ENCODE data around the gene A1BG.
"Not testable (repeated sequence)": the region's sequence is repeated elsewhere in the genome, so short reads cannot be mapped to it uniquely, and the experiment has no call there.

Gene A1BG

GRCh38 chr19:58311345-58311865 is 41.9 kb downstream of the A1BG start:
- TF ChIP-seq ZNF558 (tag by site-specific recombination; IDR thresholded peaks at IDR 0.05) (no peak), WT1 (tag by site-specific recombination; IDR thresholded peaks at IDR 0.05) (no peak), ZNF239 (tag by site-specific recombination; IDR thresholded peaks at IDR 0.05) (no peak), ZNF324 (tag by site-specific recombination; IDR thresholded peaks at IDR 0.05) (no peak), ZNF184 (tag by site-specific recombination; IDR thresholded peaks at IDR 0.05) (no peak), GLIS1 (tag by site-specific recombination; IDR thresholded peaks at IDR 0.05) (no peak), ZNF311 (tag by site-specific recombination; IDR thresholded peaks at IDR 0.05; ENCODE audit: borderline replicate concordance) (no peak), ZBTB48 (tag by site-specific recombination; IDR thresholded peaks at IDR 0.05) (no peak), GLI4 (tag by site-specific recombination; IDR thresholded peaks at IDR 0.05) (no peak), ZNF26 (tag by site-specific recombination; IDR thresholded peaks at IDR 0.05) (no peak), ZNF114 (tag by site-specific recombination; IDR thresholded peaks at IDR 0.05) (no peak)
- Histone ChIP-seq H3K27ac (ENCODE audit: extremely low read depth, low read depth, low read length) (no peak overlapping the region), H3K4me1 (ENCODE audit: control insufficient read depth, insufficient read depth, low read length) (no peaks in the 10 kb centered on the region), H3K4me3 (ENCODE audit: low read depth, low read length) (no peak overlapping the region), H3K9me3 (ENCODE audit: control insufficient read depth, insufficient read depth, low read depth, low read length) (no peaks in the 10 kb centered on the region), H3K36me3 (ENCODE audit: control insufficient read depth in 2 of 2, insufficient read depth in 1 of 2, low read length in 2 of 2) (peaks cover 54 to 93% of the 10 kb centered on the region in 2 experiments)
- POLR2A ChIA-PET, result no interaction called here
- CTCF ChIA-PET, result no interaction called here

GRCh38 chr19:58310685-58311084 is 42.6 kb downstream of the A1BG start:
- H3K4me1 ChIP-seq (ENCODE audit: control insufficient read depth, insufficient read depth, low read length); POLR2A ChIA-PET; H3K27ac ChIP-seq (ENCODE audit: extremely low read depth, low read depth, low read length); H3K9me3 ChIP-seq (ENCODE audit: control insufficient read depth, insufficient read depth, low read depth, low read length); CTCF ChIA-PET; H3K4me3 ChIP-seq (ENCODE audit: low read depth, low read length): not testable (repeated sequence)
- H3K36me3 ChIP-seq (ENCODE audit: control insufficient read depth in 2 of 2, insufficient read depth in 1 of 2, low read length in 2 of 2), result peaks cover 48 to 90% of the 10 kb centered on the region in 2 experiments

- Histone ChIP-seq H3K4me3 (ENCODE audit: low read depth, low read length) (no peak overlapping the region), H3K36me3 (ENCODE audit: control insufficient read depth in 2 of 2, insufficient read depth in 1 of 2, low read length in 2 of 2) (peaks cover 35 to 61% of the 10 kb centered on the region in 2 experiments), H3K9me3 (ENCODE audit: control insufficient read depth, insufficient read depth, low read depth, low read length) (no peaks in the 10 kb centered on the region), H3K4me1 (ENCODE audit: control insufficient read depth, insufficient read depth, low read length) (no peaks in the 10 kb centered on the region), H3K27ac (ENCODE audit: extremely low read depth, low read depth, low read length) (no peak overlapping the region)
- TF ChIP-seq BCL11B (tag by site-specific recombination; IDR thresholded peaks at IDR 0.05; ENCODE audit: low read depth) (no peak), KLF16 (tag by site-specific recombination; IDR thresholded peaks at IDR 0.05) (no peak), GLI4 (tag by site-specific recombination; IDR thresholded peaks at IDR 0.05) (no peak), ZNF391 (tag by site-specific recombination; IDR thresholded peaks at IDR 0.05; ENCODE audit: borderline replicate concordance, low read depth) (no peak), ZBTB49 (tag by site-specific recombination; IDR thresholded peaks at IDR 0.05; ENCODE audit: low read depth) (no peak)
- ChIA-PET POLR2A (no interaction called here), CTCF (interaction anchor here (0.6 to 0.8 kb wide), 3 partner anchors 10 to 125 kb away, joined by 3 read pairs; no protein-coding TSS in a partner anchor)
Measured at GRCh38 chr19:58307736-58308135, 45.6 kb downstream of the A1BG start.

GRCh38 chr19:58305932-58306323 is 47.4 kb downstream of the A1BG start:
- POLR2A ChIA-PET, result interaction anchor here (1.8 to 2.3 kb wide), 2 partner anchors 20 to 102 kb away, joined by 5 to 11 read pairs; partner anchors contain the start of genes ZNF584 and ZSCAN22
- no peaks in the 10 kb centered on the region for H3K9me3 ChIP-seq (ENCODE audit: control insufficient read depth, insufficient read depth, low read depth, low read length)
- CTCF ChIA-PET, result interaction anchor here (0.8 to 1.1 kb wide), 4 partner anchors 12 to 213 kb away, joined by 3 to 4 read pairs (median 3); no protein-coding TSS in a partner anchor
- H3K4me3 ChIP-seq (ENCODE audit: low read depth, low read length), result peak overlapping the region; percentile 96
- H3K27ac ChIP-seq (ENCODE audit: extremely low read depth, low read depth, low read length), result peak overlapping the region; percentile 67; the same call in 1 of the 2 replicates
- H3K36me3 ChIP-seq (ENCODE audit: control insufficient read depth in 2 of 2, insufficient read depth in 1 of 2, low read length in 2 of 2), result peaks cover 36 to 54% of the 10 kb centered on the region in 2 experiments
- H3K4me1 ChIP-seq (ENCODE audit: control insufficient read depth, insufficient read depth, low read length), result no peaks in the 10 kb centered on the region
- TF ChIP-seq ZNF837 (tag by site-specific recombination; IDR thresholded peaks at IDR 0.05) (no peak), ZNF398 (tag by site-specific recombination; IDR thresholded peaks at IDR 0.05) (no peak), GLIS2 (tag by site-specific recombination; IDR thresholded peaks at IDR 0.05) (no peak), ZNF768 (tag by site-specific recombination; IDR thresholded peaks at IDR 0.05) (no peak), ZNF362 (tag by site-specific recombination; IDR thresholded peaks at IDR 0.05) (no peak)

All from HEK293 (cell line).